ENCODE measurements around the gene EHF.

DNA sequence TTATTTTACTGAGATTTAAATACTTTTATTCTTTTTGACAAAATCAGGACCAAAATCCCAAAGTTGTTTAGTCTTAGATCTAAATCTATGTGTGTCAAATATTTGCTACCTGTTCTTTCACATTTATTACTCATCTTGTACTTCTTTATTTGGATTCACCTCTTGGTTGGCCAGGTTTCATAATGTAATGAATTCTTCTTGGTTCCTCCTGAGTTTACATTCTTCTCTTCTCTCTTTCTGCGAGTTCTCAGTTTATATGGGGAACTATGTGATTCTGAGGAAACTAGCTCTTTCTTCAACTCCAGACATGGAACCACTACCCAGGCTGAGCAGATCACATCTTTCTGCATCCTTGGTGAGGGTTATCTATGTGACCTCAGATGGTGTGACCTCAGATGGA lies 50.2 kb downstream of the EHF start:
- TF ChIP-seq, protein P1, sequence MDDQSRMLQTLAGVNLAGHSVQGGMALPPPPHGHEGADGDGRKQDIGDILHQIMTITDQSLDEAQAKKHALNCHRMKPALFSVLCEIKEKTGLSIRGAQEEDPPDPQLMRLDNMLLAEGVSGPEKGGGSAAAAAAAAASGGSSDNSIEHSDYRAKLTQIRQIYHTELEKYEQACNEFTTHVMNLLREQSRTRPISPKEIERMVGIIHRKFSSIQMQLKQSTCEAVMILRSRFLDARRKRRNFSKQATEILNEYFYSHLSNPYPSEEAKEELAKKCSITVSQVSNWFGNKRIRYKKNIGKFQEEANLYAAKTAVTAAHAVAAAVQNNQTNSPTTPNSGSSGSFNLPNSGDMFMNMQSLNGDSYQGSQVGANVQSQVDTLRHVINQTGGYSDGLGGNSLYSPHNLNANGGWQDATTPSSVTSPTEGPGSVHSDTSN (IDR thresholded peaks at IDR 0.05), result no peak
- TF ChIP-seq, protein P2, sequence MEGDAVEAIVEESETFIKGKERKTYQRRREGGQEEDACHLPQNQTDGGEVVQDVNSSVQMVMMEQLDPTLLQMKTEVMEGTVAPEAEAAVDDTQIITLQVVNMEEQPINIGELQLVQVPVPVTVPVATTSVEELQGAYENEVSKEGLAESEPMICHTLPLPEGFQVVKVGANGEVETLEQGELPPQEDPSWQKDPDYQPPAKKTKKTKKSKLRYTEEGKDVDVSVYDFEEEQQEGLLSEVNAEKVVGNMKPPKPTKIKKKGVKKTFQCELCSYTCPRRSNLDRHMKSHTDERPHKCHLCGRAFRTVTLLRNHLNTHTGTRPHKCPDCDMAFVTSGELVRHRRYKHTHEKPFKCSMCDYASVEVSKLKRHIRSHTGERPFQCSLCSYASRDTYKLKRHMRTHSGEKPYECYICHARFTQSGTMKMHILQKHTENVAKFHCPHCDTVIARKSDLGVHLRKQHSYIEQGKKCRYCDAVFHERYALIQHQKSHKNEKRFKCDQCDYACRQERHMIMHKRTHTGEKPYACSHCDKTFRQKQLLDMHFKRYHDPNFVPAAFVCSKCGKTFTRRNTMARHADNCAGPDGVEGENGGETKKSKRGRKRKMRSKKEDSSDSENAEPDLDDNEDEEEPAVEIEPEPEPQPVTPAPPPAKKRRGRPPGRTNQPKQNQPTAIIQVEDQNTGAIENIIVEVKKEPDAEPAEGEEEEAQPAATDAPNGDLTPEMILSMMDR (IDR thresholded peaks at IDR 0.05), result no peak
- TF ChIP-seq, protein P3, sequence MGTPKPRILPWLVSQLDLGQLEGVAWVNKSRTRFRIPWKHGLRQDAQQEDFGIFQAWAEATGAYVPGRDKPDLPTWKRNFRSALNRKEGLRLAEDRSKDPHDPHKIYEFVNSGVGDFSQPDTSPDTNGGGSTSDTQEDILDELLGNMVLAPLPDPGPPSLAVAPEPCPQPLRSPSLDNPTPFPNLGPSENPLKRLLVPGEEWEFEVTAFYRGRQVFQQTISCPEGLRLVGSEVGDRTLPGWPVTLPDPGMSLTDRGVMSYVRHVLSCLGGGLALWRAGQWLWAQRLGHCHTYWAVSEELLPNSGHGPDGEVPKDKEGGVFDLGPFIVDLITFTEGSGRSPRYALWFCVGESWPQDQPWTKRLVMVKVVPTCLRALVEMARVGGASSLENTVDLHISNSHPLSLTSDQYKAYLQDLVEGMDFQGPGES (IDR thresholded peaks at IDR 0.05; ENCODE audit: low read depth, low read length), result no peak
- TF ChIP-seq CHD2 (IDR thresholded peaks at IDR 0.05; ENCODE audit: low read length, partially characterized antibody), result no peak

Measured in SK-N-SH (cell line).